Measurements from ENCODE around the gene EIF6. TPM values are rescaled to one million over a fixed set of nuclear protein-coding genes. Genes with fewer than 3 reads are reported as not detected.
"Not testable (repeated sequence)": the region's sequence is repeated elsewhere in the genome, so short reads cannot be mapped to it uniquely, and the experiment has no call there.

The EIF6 gene
- total and polyA plus RNA-seq, 2 donors (not counting 3 experiments of a cell fraction or from before 2014, with no cell fraction given): 153 to 286 TPM

DNA sequence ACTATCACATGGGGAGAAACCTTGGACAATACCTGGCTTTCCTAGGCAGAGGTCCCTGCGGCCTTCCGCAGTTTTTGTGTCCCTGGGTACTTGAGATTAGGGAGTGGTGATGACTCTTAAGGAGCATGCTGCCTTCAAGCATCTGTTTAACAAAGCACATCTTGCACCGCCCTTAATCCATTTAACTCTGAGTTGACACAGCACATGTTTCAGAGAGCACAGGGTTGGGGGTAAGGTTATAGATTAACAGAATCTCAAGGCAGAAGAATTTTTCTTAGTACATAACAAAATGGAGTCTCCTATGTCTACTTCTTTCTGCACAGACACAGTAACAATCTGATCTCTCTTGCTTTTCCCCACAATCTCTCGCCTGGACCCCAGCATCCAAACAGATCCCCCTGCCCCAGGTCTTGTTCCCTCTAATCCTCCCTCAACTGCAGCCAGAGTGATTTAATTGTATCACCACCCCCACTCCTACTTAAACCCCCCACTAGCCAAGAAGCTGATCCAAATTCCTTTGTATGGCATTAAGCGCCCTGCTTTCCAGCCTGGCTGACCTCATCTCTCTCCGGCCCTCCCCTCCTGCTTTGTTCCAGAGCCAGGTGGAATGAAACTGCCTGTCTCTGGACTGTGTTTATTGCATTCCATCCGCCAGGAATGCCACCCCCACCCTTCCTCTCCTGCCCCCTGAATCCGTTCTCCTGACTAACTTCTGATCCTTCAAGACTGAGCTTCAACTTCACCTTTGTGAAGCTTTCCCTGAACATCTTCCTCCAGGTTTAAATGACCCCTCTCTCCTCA is 21.6 kb downstream of the EIF6 start:
- H3K9ac ChIP-seq (replicated peaks; ENCODE audit: extremely low read depth, insufficient read depth, low read length); H3K4me2 ChIP-seq (ENCODE audit: insufficient read depth, low read length); H4K20me1 ChIP-seq (replicated peaks; ENCODE audit: control insufficient read depth, extremely low read depth, insufficient read depth, low read length); intact Hi-C loops (cut with micrococcal nuclease); H3K9me3 ChIP-seq (replicated peaks; ENCODE audit: control insufficient read depth, insufficient read depth, low read length); BruUV-seq (replicated peaks); H3K36me3 ChIP-seq (ENCODE audit: control insufficient read depth in 2 of 2, extremely low read depth in 1 of 2, insufficient read depth in 2 of 2, low read length in 2 of 2); H3K9me1 ChIP-seq (replicated peaks; ENCODE audit: control insufficient read depth, extremely low read depth, insufficient read depth, low read length); H2AFZ ChIP-seq (ENCODE audit: low read depth, low read length); H3K79me2 ChIP-seq (ENCODE audit: control insufficient read depth, insufficient read depth, low read length); H3K27me3 ChIP-seq (ENCODE audit: control insufficient read depth in 2 of 2, insufficient read depth in 2 of 2, low read length in 2 of 2); H3K27ac ChIP-seq (ENCODE audit: insufficient read depth, low read depth, low read length); H3K4me1 ChIP-seq (ENCODE audit: control insufficient read depth, extremely low read depth, insufficient read depth, low read length); H3K4me3 ChIP-seq (replicated peaks in 1 of 3; ENCODE audit: insufficient read depth in 1 of 3, low read depth in 1 of 3, low read length in 3 of 3): not testable (repeated sequence)
- CTCF ChIA-PET: interaction anchor here (0.6 to 11.4 kb wide), 8 partner anchors 76 to 411 kb away, joined by 3 to 177 read pairs (median 3); partner anchors contain the start of gene EDEM2
- POLR2A ChIA-PET: interaction anchor here (1.2 kb wide), 1 partner anchor 43 kb away, joined by 3 read pairs; no protein-coding TSS in a partner anchor
- FAIRE-seq (peak; percentile 60), DNase-seq (ENCODE audit: low read depth, low spot score) (peak; percentile 40)
- dilution Hi-C loops (cut with MboI; ENCODE audit: extremely low pct_ligation_motif_present, low sequenced_read_pairs): loop anchor here (25.0 kb wide), 1 partner anchor 426 kb away; the partner anchor contains the start of gene NCOA6

DNA sequence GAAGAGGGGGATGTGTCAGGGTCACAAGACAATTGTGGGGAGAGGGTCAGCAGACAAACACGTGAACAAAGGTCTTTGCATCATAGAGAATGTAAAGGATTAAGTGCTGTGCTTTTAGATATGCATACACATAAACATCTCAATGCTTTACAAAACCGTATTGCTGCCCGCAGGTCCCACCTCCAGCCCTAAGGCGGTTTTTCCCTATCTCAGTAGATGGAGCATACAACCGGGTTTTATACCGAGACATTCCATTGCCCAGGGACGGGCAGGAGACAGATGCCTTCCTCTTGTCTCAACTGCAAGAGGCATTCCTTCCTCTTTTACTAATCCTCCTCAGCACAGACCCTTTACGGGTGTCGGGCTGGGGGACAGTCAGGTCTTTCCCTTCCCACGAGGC is 22.3 kb downstream of the EIF6 start:
- peaks cover 10% of the 10 kb centered on the region for H3K4me1 ChIP-seq (ENCODE audit: control insufficient read depth, extremely low read depth, insufficient read depth, low read length)
- FAIRE-seq; H3K79me2 ChIP-seq (ENCODE audit: control insufficient read depth, insufficient read depth, low read length); H3K27me3 ChIP-seq (ENCODE audit: control insufficient read depth in 2 of 2, insufficient read depth in 2 of 2, low read length in 2 of 2); H3K9ac ChIP-seq (replicated peaks; ENCODE audit: extremely low read depth, insufficient read depth, low read length); H3K4me3 ChIP-seq (replicated peaks in 1 of 3; ENCODE audit: insufficient read depth in 1 of 3, low read depth in 1 of 3, low read length in 3 of 3); H3K36me3 ChIP-seq (ENCODE audit: control insufficient read depth in 2 of 2, extremely low read depth in 1 of 2, insufficient read depth in 2 of 2, low read length in 2 of 2); BruUV-seq (replicated peaks); intact Hi-C loops (cut with micrococcal nuclease); H3K9me3 ChIP-seq (replicated peaks; ENCODE audit: control insufficient read depth, insufficient read depth, low read length); H4K20me1 ChIP-seq (replicated peaks; ENCODE audit: control insufficient read depth, extremely low read depth, insufficient read depth, low read length); H3K9me1 ChIP-seq (replicated peaks; ENCODE audit: control insufficient read depth, extremely low read depth, insufficient read depth, low read length); H2AFZ ChIP-seq (ENCODE audit: low read depth, low read length); POLR2A ChIA-PET; H3K27ac ChIP-seq (ENCODE audit: insufficient read depth, low read depth, low read length); DNase-seq (ENCODE audit: low read depth, low spot score); H3K4me2 ChIP-seq (ENCODE audit: insufficient read depth, low read length): not testable (repeated sequence)
- CTCF ChIA-PET: interaction anchor here (0.9 kb wide), 1 partner anchor 166 kb away, joined by 4 read pairs; no protein-coding TSS in a partner anchor
- dilution Hi-C loops (cut with MboI; ENCODE audit: extremely low pct_ligation_motif_present, low sequenced_read_pairs): loop anchor here (25.0 kb wide), 1 partner anchor 425 kb away; the partner anchor contains the start of gene NCOA6

All from endothelial cell of umbilical vein (primary cell).